Mesodermal cell (in vitro differentiated cells): ENCODE data around the gene PGAP3.
"Not testable (repeated sequence)": the region's sequence is repeated elsewhere in the genome, so short reads cannot be mapped to it uniquely, and the experiment has no call there.

Source experiments
- H3K27ac ChIP-seq: 2 replicates; pipeline ENCODE4 v1.7.0; 2013; ENCODE audit warnings: mild to moderate bottlenecking, low read depth, low read length, moderate library complexity; ENCODE audit not compliant: severe bottlenecking
- H3K36me3 ChIP-seq: 2 replicates; pipeline ENCODE4 v1.7.1; 2013; ENCODE audit warnings: mild to moderate bottlenecking, low read length, moderate library complexity; ENCODE audit not compliant: control insufficient read depth, insufficient read depth
- H3K4me1 ChIP-seq: one replicate; pipeline ENCODE4 v1.7.1; 2013; ENCODE audit warnings: mild to moderate bottlenecking, low read length; ENCODE audit not compliant: insufficient read depth, control insufficient read depth, poor library complexity, severe bottlenecking
- H3K4me3 ChIP-seq: 2 replicates; pipeline ENCODE4 v1.7.0; 2013; ENCODE audit warnings: low read length, control low read depth, mild to moderate bottlenecking; ENCODE audit not compliant: insufficient read depth, poor library complexity, severe bottlenecking; ENCODE audit errors: extremely low read depth
- H3K9me3 ChIP-seq: 2 replicates; pipeline ENCODE4 v1.7.1; 2013; ENCODE audit warnings: mild to moderate bottlenecking, low read length, moderate library complexity; ENCODE audit not compliant: control insufficient read depth
- WGBS, 2 experiments: methylation state at CpG; one replicate each; pipeline ENCODE4 v1.1.5; 2013; ENCODE audit warnings: missing lambda C conversion rate in 2 of 2; ENCODE audit not compliant: insufficient coverage in 2 of 2; 5-methylcytosine and 5-hydroxymethylcytosine counted together

Gene PGAP3

GRCh38 chr17:39702901-39703893 lies 15.3 kb upstream of the PGAP3 start:
- H3K4me1 ChIP-seq, result peaks cover 14% of the 10 kb centered on the region
- WGBS, 2 experiments, result 79 to 83% methylated on average over 4 to 9 of the region's 12 CpGs
- H3K27ac ChIP-seq, result no peak overlapping the region

GRCh38 chr17:39701784-39702422 lies 14.0 kb upstream of the PGAP3 start:
- Histone ChIP-seq H3K27ac (no peak overlapping the region), H3K4me3 (peak overlapping the region; percentile 81), H3K36me3 (peaks cover 10% of the 10 kb centered on the region), H3K9me3 (no peaks in the 10 kb centered on the region), H3K4me1 (peaks cover 14% of the 10 kb centered on the region)
- WGBS, 2 experiments, result 82 to 87% methylated on average over 3 of the region's 4 CpGs

More at GRCh38 chr17:39702901-39703893, 15.3 kb upstream of the PGAP3 start:
- Histone ChIP-seq H3K9me3 (no peaks in the 10 kb centered on the region), H3K36me3 (peaks cover 18% of the 10 kb centered on the region), H3K4me3 (no peak overlapping the region)

GRCh38 chr17:39701012-39701783 lies 13.3 kb upstream of the PGAP3 start:
- Histone ChIP-seq H3K4me1 (peaks cover 14% of the 10 kb centered on the region), H3K27ac (peak overlapping the region; percentile 41)

GRCh38 chr17:39700148-39700987 lies 12.5 kb upstream of the PGAP3 start:
- Histone ChIP-seq H3K4me3 (peak overlapping the region; percentile 81), H3K4me1 (peaks cover 21% of the 10 kb centered on the region)

More at GRCh38 chr17:39701012-39701783, 13.3 kb upstream of the PGAP3 start:
- Histone ChIP-seq H3K9me3 (no peaks in the 10 kb centered on the region), H3K36me3 (peaks cover 8% of the 10 kb centered on the region), H3K4me3 (peak overlapping the region; percentile 81)
- 15 to 16% methylated on average over 9 to 10 of the region's 10 CpGs for WGBS, 2 experiments

GRCh38 chr17:39699818-39700147 lies 11.9 kb upstream of the PGAP3 start, which contains the start of gene ERBB2:
TSS of gene ERBB2 (plus strand) at chr17:39700064. CDS start at chr17:39700239, 175 bp downstream.
- peak within 1 kb of the TSS; percentile 81 for H3K4me3 ChIP-seq
- peaks cover 27% of the 10 kb centered on the region for H3K4me1 ChIP-seq
- no peaks in the 10 kb centered on the region for H3K9me3 ChIP-seq
- peak within 1 kb of the TSS; percentile 41 for H3K27ac ChIP-seq
- H3K36me3 ChIP-seq, result peaks cover 5% of the 10 kb centered on the region
- 0% methylated on average over 7 to 18 of the region's 20 CpGs for WGBS, 2 experiments

More at GRCh38 chr17:39700148-39700987, 12.5 kb upstream of the PGAP3 start:
- Histone ChIP-seq H3K36me3 (peaks cover 5% of the 10 kb centered on the region), H3K27ac (peak overlapping the region; percentile 41), H3K9me3 (no peaks in the 10 kb centered on the region)
- WGBS, 2 experiments, result 0 to 1% methylated on average over 42 to 46 of the region's 57 CpGs

- H3K4me1 ChIP-seq, result peaks cover 32% of the 10 kb centered on the region
- not testable (repeated sequence) for H3K36me3 ChIP-seq, H3K9me3 ChIP-seq
- peak overlapping the region; percentile 41 for H3K27ac ChIP-seq
- 49 to 54% methylated on average over 5 to 7 of the region's 11 CpGs for WGBS, 2 experiments
- peak overlapping the region; percentile 81 for H3K4me3 ChIP-seq
Observed at GRCh38 chr17:39699157-39699817, 11.4 kb upstream of the PGAP3 start.

- peaks cover 32% of the 10 kb centered on the region for H3K4me1 ChIP-seq
- H3K9me3 ChIP-seq, result no peaks in the 10 kb centered on the region
- no peaks in the 10 kb centered on the region for H3K36me3 ChIP-seq
- H3K27ac ChIP-seq, result no peak overlapping the region
- 88 to 95% methylated on average over 3 of the region's 5 CpGs for WGBS, 2 experiments
- H3K4me3 ChIP-seq, result no peak overlapping the region
Observed at GRCh38 chr17:39697961-39698360, 10.1 kb upstream of the PGAP3 start.

GRCh38 chr17:39696731-39697130 lies 8.9 kb upstream of the PGAP3 start:
- Histone ChIP-seq H3K4me3 (no peak overlapping the region), H3K27ac (no peak overlapping the region), H3K4me1 (peaks cover 32% of the 10 kb centered on the region), H3K36me3 (no peaks in the 10 kb centered on the region), H3K9me3 (no peaks in the 10 kb centered on the region)
- WGBS, 2 experiments, result 66 to 75% methylated on average over 2 to 3 of the region's 6 CpGs

GRCh38 chr17:39695089-39695474 lies 7.2 kb upstream of the PGAP3 start:
- WGBS, 2 experiments, result 57 to 82% methylated on average over 2 of the region's 2 CpGs
- H3K27ac ChIP-seq, result peak overlapping the region; percentile 89
- no peaks in the 10 kb centered on the region for H3K36me3 ChIP-seq

More at GRCh38 chr17:39695089-39695474, 7.2 kb upstream of the PGAP3 start:
- Histone ChIP-seq H3K4me1 (peaks cover 23% of the 10 kb centered on the region), H3K4me3 (no peak overlapping the region), H3K9me3 (no peaks in the 10 kb centered on the region)
